Measurements from ENCODE around the gene CALHM3. TPM values are rescaled to one million over a fixed set of nuclear protein-coding genes. Genes with fewer than 3 reads are reported as not detected.

CALHM3 gene
- total and polyA plus RNA-seq, 3 experiments from 2014 or later = not detected

DNA sequence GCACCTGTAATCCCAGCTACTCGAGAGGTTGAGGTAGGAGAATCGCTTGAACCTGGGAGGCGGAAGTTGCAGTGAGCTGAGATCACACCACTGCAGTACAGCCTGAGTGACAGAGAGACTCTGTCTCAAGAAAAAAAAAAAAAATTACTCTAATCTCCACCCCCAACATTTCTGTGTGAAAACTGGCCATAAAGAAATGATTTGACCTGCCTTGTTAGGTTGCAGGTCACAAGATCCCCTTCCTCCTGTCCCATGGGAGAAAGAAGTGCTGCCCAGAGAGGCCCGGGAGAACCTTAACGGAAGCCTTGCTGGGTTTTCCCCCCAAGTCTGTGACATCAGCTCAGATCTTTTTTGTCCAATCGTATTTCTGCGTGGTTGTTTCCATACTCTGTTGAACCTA is 11.6 kb downstream of the CALHM3 start:
- Histone ChIP-seq H3K9me3 (ENCODE audit: low read length) (no peaks in the 10 kb centered on the region), H3K36me3 (ENCODE audit: insufficient read depth, low read length) (no peaks in the 10 kb centered on the region), H3K4me3 (ENCODE audit: low read length) (no peak overlapping the region), H3K27ac (ENCODE audit: low read depth, low read length) (no peak overlapping the region), H3K4me1 (ENCODE audit: insufficient read depth, low read length) (peaks cover 27% of the 10 kb centered on the region), H3K27me3 (ENCODE audit: insufficient read depth, low read length, poor library complexity, severe bottlenecking) (no peaks in the 10 kb centered on the region)
- ChIA-PET POLR2A (no interaction called here), CTCF (no interaction called here)
- Mint-ChIP-seq H3K27ac (peak overlapping the region in 6 of 8 donors; percentile 28 to 73 (median 56)), H3K36me3 (no peaks in the 10 kb centered on the region), H3K27me3 (no peaks in the 10 kb centered on the region), H3K4me1 (peaks cover 41 to 57% (median 42%) of the 10 kb centered on the region in 3 donors), H3K4me3 (no peak overlapping the region), H3K9me3 (peaks cover 0 to 2% (median 0%) of the 10 kb centered on the region in 5 donors)
- DNase-seq = no peak

DNA sequence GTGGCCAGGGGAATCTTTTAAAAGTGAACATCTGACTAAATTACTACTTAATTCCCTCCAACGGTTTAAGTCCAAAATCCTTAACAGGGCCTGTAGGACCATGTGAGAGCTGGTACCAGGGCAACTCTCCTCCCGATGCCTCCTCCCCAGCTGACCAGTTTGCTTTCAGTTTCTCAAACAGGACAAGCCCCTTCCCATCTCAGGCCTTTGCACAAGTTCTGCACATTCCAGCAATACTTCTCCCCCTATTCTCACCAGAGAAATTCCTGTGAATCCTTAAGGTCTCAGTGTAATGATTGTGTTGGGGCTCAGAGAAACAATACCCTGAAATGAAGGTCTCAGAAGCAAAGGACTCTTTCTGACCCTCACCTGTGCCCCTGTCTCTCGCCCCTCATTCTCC is 12.3 kb downstream of the CALHM3 start:
- peaks cover 21% of the 10 kb centered on the region for H3K4me1 ChIP-seq (ENCODE audit: insufficient read depth, low read length)
- Mint-ChIP-seq H3K9me3 (peaks cover 0 to 2% (median 0%) of the 10 kb centered on the region in 5 donors), H3K27ac (peak overlapping the region in 3 of 8 donors; percentile 32 to 65 (median 51)), H3K27me3 (no peaks in the 10 kb centered on the region), H3K4me1 (peaks cover 34 to 50% (median 35%) of the 10 kb centered on the region in 3 donors), H3K36me3 (no peaks in the 10 kb centered on the region), H3K4me3 (no peak overlapping the region)
- CTCF ChIA-PET = interaction anchor here (1.9 kb wide), 1 partner anchor 15 kb away, joined by 6 read pairs; no protein-coding TSS in a partner anchor
- H3K27me3 ChIP-seq (ENCODE audit: insufficient read depth, low read length, poor library complexity, severe bottlenecking) = no peaks in the 10 kb centered on the region
- H3K9me3 ChIP-seq (ENCODE audit: low read length) = no peaks in the 10 kb centered on the region
- no peak overlapping the region for H3K4me3 ChIP-seq (ENCODE audit: low read length)
- no peak for DNase-seq
- POLR2A ChIA-PET = no interaction called here
- no peak overlapping the region for H3K27ac ChIP-seq (ENCODE audit: low read depth, low read length)
- H3K36me3 ChIP-seq (ENCODE audit: insufficient read depth, low read length) = no peaks in the 10 kb centered on the region

DNA sequence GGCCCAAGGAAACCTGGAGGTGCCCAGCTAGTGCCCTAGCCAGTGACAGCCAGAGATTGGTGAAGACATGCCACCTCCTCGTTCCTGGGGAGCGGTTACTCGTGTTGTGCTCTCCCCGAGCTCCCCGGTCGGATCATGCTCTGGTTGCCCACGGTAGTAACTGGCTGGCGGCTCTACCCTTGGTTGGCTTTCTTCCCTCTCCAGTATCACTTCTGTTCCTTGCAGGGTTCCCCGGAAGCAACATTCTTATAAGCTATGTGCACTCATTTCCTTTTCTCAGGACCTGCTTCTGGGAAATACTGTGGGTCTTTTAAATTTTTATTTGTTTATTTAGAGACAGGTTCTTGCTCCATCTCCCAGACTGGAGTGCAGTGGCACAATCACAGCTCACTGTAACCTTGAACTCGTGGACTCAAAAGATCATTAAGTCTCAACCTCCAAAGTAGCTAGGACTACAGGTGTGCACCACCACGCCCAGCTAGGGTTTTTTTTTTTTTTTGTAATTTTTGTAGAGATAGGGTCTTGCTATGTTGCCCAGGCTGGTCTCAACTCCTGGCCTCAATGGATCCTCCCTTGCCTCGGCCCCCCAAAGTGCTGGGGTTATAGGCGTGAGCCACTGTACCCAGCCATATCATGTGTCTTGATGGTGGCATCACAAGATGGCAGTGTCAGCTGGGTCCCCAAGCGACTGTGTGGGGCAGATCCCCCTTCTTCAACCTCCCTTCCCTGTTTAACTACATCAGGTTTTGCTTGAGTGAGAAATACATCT is 13.4 kb downstream of the CALHM3 start:
- ChIA-PET CTCF (interaction anchor here (1.0 to 1.9 kb wide), 6 partner anchors 10 to 49 kb away, joined by 3 to 6 read pairs (median 4); partner anchors contain the start of gene CALHM2), POLR2A (no interaction called here)
- no peak overlapping the region for H3K4me3 Mint-ChIP-seq
- Histone ChIP-seq H3K36me3 (ENCODE audit: insufficient read depth, low read length) (no peaks in the 10 kb centered on the region), H3K4me3 (ENCODE audit: low read length) (no peak overlapping the region), H3K27me3 (ENCODE audit: insufficient read depth, low read length, poor library complexity, severe bottlenecking) (no peaks in the 10 kb centered on the region), H3K9me3 (ENCODE audit: low read length) (no peaks in the 10 kb centered on the region), H3K4me1 (ENCODE audit: insufficient read depth, low read length) (peaks cover 9% of the 10 kb centered on the region), H3K27ac (ENCODE audit: low read depth, low read length) (no peak overlapping the region)
- peak overlapping the region in 1 of 8 donors; percentile 81 for H3K27ac Mint-ChIP-seq
- peaks cover 23 to 39% (median 25%) of the 10 kb centered on the region in 3 donors for H3K4me1 Mint-ChIP-seq
- DNase-seq = no peak
- no peaks in the 10 kb centered on the region for H3K36me3 Mint-ChIP-seq
- no peaks in the 10 kb centered on the region for H3K27me3 Mint-ChIP-seq
- H3K9me3 Mint-ChIP-seq = peaks cover 0 to 2% (median 0%) of the 10 kb centered on the region in 5 donors

DNA sequence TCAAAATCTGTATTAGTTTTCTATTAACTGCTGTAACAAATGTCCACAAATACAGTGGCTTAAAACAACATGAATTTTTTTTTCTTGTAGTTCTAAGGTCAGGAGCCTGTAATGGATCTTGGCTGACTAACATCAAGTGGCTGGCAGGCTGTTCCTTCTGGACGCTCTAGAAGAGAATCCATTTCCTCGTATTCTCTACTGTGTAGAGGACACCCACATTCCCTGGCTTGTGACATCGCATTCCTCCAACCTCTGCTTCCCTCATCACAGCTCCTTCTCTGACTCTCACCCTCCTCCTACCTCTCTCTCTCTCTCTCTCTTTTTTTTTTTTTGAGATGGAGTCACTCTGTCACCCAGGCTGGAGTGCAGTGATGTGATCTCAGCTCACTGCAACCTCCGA is 15.5 kb downstream of the CALHM3 start:
- Mint-ChIP-seq H3K9me3 (peaks cover 0 to 2% (median 0%) of the 10 kb centered on the region in 5 donors), H3K4me1 (peaks cover 17 to 35% (median 20%) of the 10 kb centered on the region in 3 donors), H3K27ac (peak overlapping the region in 1 of 8 donors; percentile 34), H3K4me3 (no peak overlapping the region), H3K36me3 (no peaks in the 10 kb centered on the region), H3K27me3 (no peaks in the 10 kb centered on the region)
- no peak overlapping the region for H3K4me3 ChIP-seq (ENCODE audit: low read length)
- no peaks in the 10 kb centered on the region for H3K36me3 ChIP-seq (ENCODE audit: insufficient read depth, low read length)
- H3K27ac ChIP-seq (ENCODE audit: low read depth, low read length) = no peak overlapping the region
- ChIA-PET POLR2A (interaction anchor here (0.7 to 1.8 kb wide), 2 partner anchors 9 to 11 kb away, joined by 3 to 4 read pairs; no protein-coding TSS in a partner anchor), CTCF (no interaction called here)
- no peaks in the 10 kb centered on the region for H3K27me3 ChIP-seq (ENCODE audit: insufficient read depth, low read length, poor library complexity, severe bottlenecking)
- H3K9me3 ChIP-seq (ENCODE audit: low read length) = no peaks in the 10 kb centered on the region
- H3K4me1 ChIP-seq (ENCODE audit: insufficient read depth, low read length) = no peaks in the 10 kb centered on the region
- DNase-seq = no peak

DNA sequence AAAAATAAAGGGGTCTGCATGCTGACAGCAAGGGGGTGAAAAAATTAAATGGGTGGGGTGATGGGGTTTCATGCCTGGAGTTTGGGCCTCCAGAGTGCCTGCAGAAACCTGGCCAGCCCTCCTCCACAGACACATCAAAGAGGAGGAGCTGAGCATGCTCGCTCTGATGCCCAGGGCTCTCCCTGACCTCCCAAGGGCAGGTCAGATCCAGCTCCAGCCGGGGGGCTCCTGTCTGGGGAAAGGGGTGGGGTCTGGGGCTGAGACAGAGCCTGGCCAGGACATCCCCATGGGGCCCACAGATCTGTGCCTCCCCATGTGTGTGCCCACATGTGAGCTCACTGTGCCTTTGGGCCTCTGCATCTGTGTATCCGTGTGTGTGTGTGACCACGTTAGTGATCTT is 19.4 kb downstream of the CALHM3 start:
- Mint-ChIP-seq H3K27ac (peak overlapping the region in 5 of 8 donors; percentile 13 to 88 (median 68)), H3K9me3 (peaks cover 0 to 2% (median 0%) of the 10 kb centered on the region in 5 donors), H3K36me3 (no peaks in the 10 kb centered on the region), H3K27me3 (no peaks in the 10 kb centered on the region), H3K4me1 (peaks cover 9 to 27% (median 13%) of the 10 kb centered on the region in 3 donors), H3K4me3 (peak overlapping the region in 5 of 7 donors; percentile 4 to 67 (median 55))
- DNase-seq = no peak
- Histone ChIP-seq H3K9me3 (ENCODE audit: low read length) (no peaks in the 10 kb centered on the region), H3K4me3 (ENCODE audit: low read length) (no peak overlapping the region), H3K27ac (ENCODE audit: low read depth, low read length) (no peak overlapping the region), H3K36me3 (ENCODE audit: insufficient read depth, low read length) (no peaks in the 10 kb centered on the region), H3K27me3 (ENCODE audit: insufficient read depth, low read length, poor library complexity, severe bottlenecking) (no peaks in the 10 kb centered on the region), H3K4me1 (ENCODE audit: insufficient read depth, low read length) (no peaks in the 10 kb centered on the region)
- CTCF ChIA-PET = interaction anchor here (1.4 kb wide), 1 partner anchor 22 kb away, joined by 3 read pairs; no protein-coding TSS in a partner anchor
- POLR2A ChIA-PET = interaction anchor here (0.5 to 1.0 kb wide), 3 partner anchors 13 to 111 kb away, joined by 3 to 5 read pairs (median 5); no protein-coding TSS in a partner anchor

DNA sequence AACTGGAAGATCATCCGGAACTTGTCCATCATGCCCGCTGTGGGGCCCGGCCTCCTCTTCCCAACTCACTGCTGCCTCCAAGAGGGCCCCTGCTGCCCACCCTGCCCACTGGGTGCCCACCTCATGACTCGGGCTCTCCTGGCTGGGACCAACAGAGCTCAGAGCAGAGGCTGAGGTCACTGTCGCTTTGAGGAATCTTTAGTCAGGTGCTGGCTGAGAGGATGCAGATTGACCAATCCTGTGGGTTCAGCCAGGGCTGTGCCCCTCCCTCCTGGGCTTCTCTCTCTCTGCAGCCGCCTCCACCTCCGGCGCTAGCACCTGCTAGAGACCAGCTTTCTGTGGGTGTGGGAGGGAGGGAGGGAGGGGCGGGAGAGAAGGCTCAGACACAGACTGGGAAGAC is 20.3 kb downstream of the CALHM3 start, which contains the start of gene CALHM1:
CALHM1 (minus strand) TSS at position 181 of the 400 bp plus-strand sequence; CDS start at position 32, 149 bp downstream.
- H3K9me3 ChIP-seq (ENCODE audit: low read length) = no peaks in the 10 kb centered on the region
- Mint-ChIP-seq H3K27ac (peak within 1 kb of the TSS in 6 of 8 donors; percentile 29 to 82 (median 70)), H3K4me1 (peaks cover 12 to 34% (median 16%) of the 10 kb centered on the region in 3 donors), H3K9me3 (peaks cover 0 to 2% (median 0%) of the 10 kb centered on the region in 5 donors), H3K27me3 (no peaks in the 10 kb centered on the region), H3K4me3 (peak within 1 kb of the TSS in 5 of 7 donors; percentile 4 to 67 (median 55)), H3K36me3 (no peaks in the 10 kb centered on the region)
- DNase-seq = no peak
- H3K4me3 ChIP-seq (ENCODE audit: low read length) = no peak within 1 kb of the TSS
- ChIA-PET POLR2A (interaction anchor here (1.0 kb wide), 1 partner anchor 14 kb away, joined by 5 read pairs; no protein-coding TSS in a partner anchor), CTCF (no interaction called here)
- no peaks in the 10 kb centered on the region for H3K4me1 ChIP-seq (ENCODE audit: insufficient read depth, low read length)
- H3K27ac ChIP-seq (ENCODE audit: low read depth, low read length) = no peak within 1 kb of the TSS
- H3K36me3 ChIP-seq (ENCODE audit: insufficient read depth, low read length) = no peaks in the 10 kb centered on the region
- no peaks in the 10 kb centered on the region for H3K27me3 ChIP-seq (ENCODE audit: insufficient read depth, low read length, poor library complexity, severe bottlenecking)

DNA sequence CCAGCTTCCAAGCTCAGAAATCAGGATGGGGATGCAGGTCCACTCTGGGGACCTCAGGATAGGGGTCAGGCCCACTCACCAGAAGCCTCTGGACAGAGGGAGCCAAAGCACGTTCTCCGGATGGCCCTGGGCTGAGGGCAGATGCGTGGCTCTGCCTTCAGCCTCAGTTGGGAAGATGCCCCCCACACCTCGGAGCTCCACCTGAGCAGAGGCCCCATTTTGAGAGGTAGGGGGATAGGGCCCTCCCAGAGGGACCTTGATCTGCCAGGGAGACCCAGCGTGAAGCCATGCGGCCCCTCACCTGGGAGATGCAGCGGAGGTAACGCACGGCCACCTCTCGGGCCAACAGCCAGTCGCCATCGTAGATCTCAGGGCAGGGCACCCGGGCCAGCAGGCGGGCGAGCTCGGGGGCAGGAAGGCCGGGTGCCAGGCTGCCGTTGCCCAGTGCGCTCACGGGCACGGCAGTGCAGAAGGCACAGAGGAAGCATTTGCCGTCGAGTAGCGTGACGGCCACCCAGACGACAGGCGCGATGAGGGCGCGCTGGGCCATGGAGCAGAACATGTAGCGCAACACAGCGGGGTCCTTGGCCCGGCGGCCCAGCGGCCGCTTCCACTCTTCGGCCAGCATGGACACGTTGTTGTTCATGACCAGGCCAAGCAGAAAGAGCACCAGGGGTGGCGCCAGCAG is 21.0 kb downstream of the CALHM3 start:
- DNase-seq = no peak
- Histone ChIP-seq H3K27me3 (ENCODE audit: insufficient read depth, low read length, poor library complexity, severe bottlenecking) (no peaks in the 10 kb centered on the region), H3K27ac (ENCODE audit: low read depth, low read length) (no peak overlapping the region), H3K4me1 (ENCODE audit: insufficient read depth, low read length) (no peaks in the 10 kb centered on the region), H3K36me3 (ENCODE audit: insufficient read depth, low read length) (no peaks in the 10 kb centered on the region), H3K4me3 (ENCODE audit: low read length) (no peak overlapping the region), H3K9me3 (ENCODE audit: low read length) (no peaks in the 10 kb centered on the region)
- Mint-ChIP-seq H3K4me3 (no peak overlapping the region), H3K27ac (peak overlapping the region in 1 of 8 donors; percentile 22), H3K36me3 (no peaks in the 10 kb centered on the region), H3K4me1 (peaks cover 18 to 40% (median 22%) of the 10 kb centered on the region in 3 donors), H3K9me3 (peaks cover 0 to 2% (median 0%) of the 10 kb centered on the region in 5 donors), H3K27me3 (no peaks in the 10 kb centered on the region)
- CTCF ChIA-PET = interaction anchor here (1.1 kb wide), 1 partner anchor 20 kb away, joined by 3 read pairs; no protein-coding TSS in a partner anchor
- POLR2A ChIA-PET = no interaction called here

Data from CD8-positive, alpha-beta memory T cell (primary cell).